Spleen (tissue), 11 donors: ENCODE data around the gene RSPH10B2. TPM values are rescaled to one million over a fixed set of nuclear protein-coding genes. Genes with fewer than 3 reads are reported as not detected.
"Not testable (repeated sequence)": the region's sequence is repeated elsewhere in the genome, so short reads cannot be mapped to it uniquely, and the experiment has no call there.

Source experiments
- DNase-seq: peaks from one replicate; pipeline ENCODE4 v3.0.0-alpha.2; 2020
- H3K27ac ChIP-seq, 8 donors: fragments of 200-600 bp; sonication (generic) in 7 of 8; 1 replicate in 4 of 8; 2 replicates in 4 of 8; pipeline versions ENCODE4 v1.5.0 to v1.8.0; 2016 to 2021; ENCODE audit warnings: inconsistent platforms in 4 of 8, mild to moderate bottlenecking in 4 of 8, moderate library complexity in 1 of 8
- H3K27me3 ChIP-seq, 7 donors: fragments of 200-600 bp; sonication (generic) in 6 of 7; replicated peaks in 1 of 7; 1 replicate in 4 of 7; 2 replicates in 3 of 7; pipeline versions ENCODE4 v1.5.0 to v1.8.0; 2016 to 2021; ENCODE audit warnings: inconsistent platforms in 3 of 7, mild to moderate bottlenecking in 1 of 7
- H3K36me3 ChIP-seq, 6 donors: fragments of 200-600 bp; sonication (generic) in 5 of 6; 1 replicate in 4 of 6; 2 replicates in 2 of 6; pipeline versions ENCODE4 v1.5.0 to v1.8.0; 2016 to 2021; ENCODE audit warnings: inconsistent platforms in 2 of 6
- H3K4me1 ChIP-seq, 6 donors: fragments of 200-600 bp; sonication (generic) in 5 of 6; 1 replicate in 3 of 6; 2 replicates in 3 of 6; pipeline versions ENCODE4 v1.5.0 to v1.8.0; 2016 to 2021; ENCODE audit warnings: inconsistent platforms in 3 of 6
- H3K4me3 ChIP-seq, 8 donors: fragments of 200-600 bp; sonication (generic) in 7 of 8; 1 replicate in 4 of 8; 2 replicates in 4 of 8; pipeline versions ENCODE4 v1.5.0 to v1.8.0; 2016 to 2021; ENCODE audit warnings: inconsistent platforms in 4 of 8, mild to moderate bottlenecking in 4 of 8, moderate library complexity in 2 of 8
- H3K9me3 ChIP-seq, 8 donors: fragments of 200-600 bp; sonication (generic) in 7 of 8; 1 replicate in 4 of 8; 2 replicates in 4 of 8; pipeline versions ENCODE4 v1.5.0 to v1.8.0; 2016 to 2021; ENCODE audit warnings: inconsistent platforms in 4 of 8
- POLR2A ChIP-seq, 3 donors: fragments of 450-650 bp; IDR thresholded peaks; one replicate each; pipeline ENCODE4 v1.5.1; 2017; ENCODE audit warnings: antibody characterized with exemption in 3 of 3, mild to moderate bottlenecking in 1 of 3
- POLR2AphosphoS5 ChIP-seq, 3 donors: sonication (generic); formaldehyde crosslinking; IDR thresholded peaks; one replicate each; pipeline ENCODE4 v1.5.1; 2017; ENCODE audit warnings: antibody characterized with exemption in 3 of 3
- WGBS, 5 donors: extraction: QIAGEN DNeasy Blood & Tissue Kit in 3 of 5; methylation state at CpG; one replicate each; pipeline versions ENCODE4 v1.1.5 to v1.1.7; 2013 to 2018; 5-methylcytosine and 5-hydroxymethylcytosine counted together
- intact Hi-C: fragments of 100-400 bp; cut with DNase I; formaldehyde crosslinking; loops from one replicate; pipeline ENCODE4 v1.15.0; 2023; ENCODE audit warnings: low total_unique reads
- polyA plus RNA-seq, 3 donors: library from polyadenylated mRNA; stranded (reverse); fragments of 200-250 nt; gene quantifications; one replicate each; pipeline ENCODE4 v1.2.1, GENCODE V29; 2013
- total RNA-seq, 7 donors: library from RNA; depleted of rRNA in 3 of 7; stranded (reverse); fragments of >200 nt in 3 of 7; fragmentation: NEBNext Ultra II Directional in 4 of 7; extraction: Animal tissue kit (Norgen Biotek cat#: 25700) in 4 of 7; gene quantifications; one replicate each; pipeline versions ENCODE4 v1.1.0 to v1.2.1, GENCODE V29; 2016 to 2021
- TF ChIP-seq, protein P1 (sequence below), 11 experiments: fragments of 200-600 bp in 7 of 11; fragments of 450-650 bp in 4 of 11; sonication (generic) in 4 of 11; IDR thresholded peaks in 8 of 11; conservative IDR thresholded peaks in 3 of 11; 1 replicate in 7 of 11; 2 replicates in 4 of 11; pipeline versions ENCODE4 v1.4.0 to v1.8.0; 2016 to 2021; ENCODE audit warnings: antibody characterized with exemption in 11 of 11, inconsistent platforms in 4 of 11, mild to moderate bottlenecking in 1 of 11
- donor health status: healthy with polysubstance abuse.
- donor health status: DM: no; HTN: no; CAD: no; lungs with moderate emphysema.
- donor health status: DM: no; HTN: no; CAD: no.
- donor health status: Bipolar disorder and iron deficiency.
- donor health status: healthy.
- donor health status: DM: no; HTN: no; CAD: no.
- donor health status: DM: yes; HTN: yes; CAD: no.

RSPH10B2 gene
- total and polyA plus RNA-seq, 10 donors = 0.06 to 2.2 (median 0.79) TPM; not detected in 1

DNA sequence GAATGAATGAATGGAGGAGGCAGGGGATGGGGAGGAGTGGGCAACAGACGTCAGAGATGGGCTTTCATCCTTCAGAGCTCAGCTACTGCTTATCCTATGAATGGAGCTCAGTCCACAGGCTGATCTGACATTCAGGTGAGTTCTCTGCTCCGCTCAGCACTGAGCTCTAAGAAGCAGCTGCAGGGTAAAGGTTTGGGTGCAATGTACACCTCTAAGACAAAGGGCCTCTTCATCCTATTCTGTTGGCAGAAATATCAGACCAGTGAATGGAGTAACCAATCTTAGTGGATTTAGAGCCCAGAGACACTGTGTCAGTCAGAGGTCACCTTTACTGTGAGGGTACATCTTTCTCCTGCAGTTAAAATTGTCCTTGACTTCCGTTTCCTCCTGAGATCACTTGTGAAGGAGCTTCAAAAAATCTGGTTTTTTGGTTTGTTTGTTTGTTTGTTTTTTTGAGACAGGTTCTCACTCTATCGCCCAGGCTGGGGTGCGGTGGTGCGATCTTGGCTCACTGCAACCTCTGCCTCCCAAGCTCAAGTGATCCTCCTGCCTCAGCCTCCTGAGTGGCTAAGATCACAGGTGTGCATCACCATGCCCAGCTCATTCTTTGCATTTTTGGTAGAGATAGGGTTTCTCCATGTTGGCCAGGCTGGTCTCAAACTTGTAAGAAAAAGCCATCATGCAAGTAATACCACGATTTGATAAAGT is 77.3 kb downstream of the RSPH10B2 start:
- no peak for TF ChIP-seq POLR2A (IDR thresholded peaks at IDR 0.05)
- TF ChIP-seq, protein P1, sequence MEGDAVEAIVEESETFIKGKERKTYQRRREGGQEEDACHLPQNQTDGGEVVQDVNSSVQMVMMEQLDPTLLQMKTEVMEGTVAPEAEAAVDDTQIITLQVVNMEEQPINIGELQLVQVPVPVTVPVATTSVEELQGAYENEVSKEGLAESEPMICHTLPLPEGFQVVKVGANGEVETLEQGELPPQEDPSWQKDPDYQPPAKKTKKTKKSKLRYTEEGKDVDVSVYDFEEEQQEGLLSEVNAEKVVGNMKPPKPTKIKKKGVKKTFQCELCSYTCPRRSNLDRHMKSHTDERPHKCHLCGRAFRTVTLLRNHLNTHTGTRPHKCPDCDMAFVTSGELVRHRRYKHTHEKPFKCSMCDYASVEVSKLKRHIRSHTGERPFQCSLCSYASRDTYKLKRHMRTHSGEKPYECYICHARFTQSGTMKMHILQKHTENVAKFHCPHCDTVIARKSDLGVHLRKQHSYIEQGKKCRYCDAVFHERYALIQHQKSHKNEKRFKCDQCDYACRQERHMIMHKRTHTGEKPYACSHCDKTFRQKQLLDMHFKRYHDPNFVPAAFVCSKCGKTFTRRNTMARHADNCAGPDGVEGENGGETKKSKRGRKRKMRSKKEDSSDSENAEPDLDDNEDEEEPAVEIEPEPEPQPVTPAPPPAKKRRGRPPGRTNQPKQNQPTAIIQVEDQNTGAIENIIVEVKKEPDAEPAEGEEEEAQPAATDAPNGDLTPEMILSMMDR (IDR thresholded peaks at IDR 0.05 in 8 of 11, conservative IDR thresholded peaks at IDR 0.05 in 3 of 11) = no peak
- no peak for TF ChIP-seq POLR2AphosphoS5 (IDR thresholded peaks at IDR 0.05)
- no peak for DNase-seq
- no peak overlapping the region for H3K27ac ChIP-seq
- H3K4me1 ChIP-seq = no peaks in the 10 kb centered on the region
- intact Hi-C loops = no loop called here
- no peaks in the 10 kb centered on the region for H3K36me3 ChIP-seq
- H3K4me3 ChIP-seq = no peak overlapping the region
- no peaks in the 10 kb centered on the region for H3K9me3 ChIP-seq
- H3K27me3 ChIP-seq = peaks cover 0 to 22% (median 0%) of the 10 kb centered on the region in 7 donors
- WGBS, 5 donors = 76 to 86% (median 82%) methylated on average over 7 of the region's 7 CpGs

DNA sequence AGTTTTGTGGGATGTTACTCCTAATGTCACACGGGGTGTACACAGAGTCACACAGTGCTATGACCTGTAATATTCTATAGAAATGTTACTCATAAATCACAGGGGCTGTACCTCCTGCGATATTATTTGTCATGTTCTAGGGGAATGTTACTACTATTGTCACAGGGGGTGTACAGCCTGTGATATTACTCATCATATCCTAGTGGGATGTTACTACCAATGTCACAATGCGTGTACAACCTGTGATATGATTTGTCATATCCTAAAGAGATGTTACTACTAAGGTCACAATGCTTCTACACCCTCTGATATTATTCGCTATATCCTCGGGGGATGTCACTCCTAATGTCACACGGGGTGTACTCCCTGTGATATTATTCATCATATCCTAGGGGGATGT is 79.7 kb downstream of the RSPH10B2 start:
- no peak for TF ChIP-seq POLR2A (IDR thresholded peaks at IDR 0.05)
- TF ChIP-seq, protein P1 (IDR thresholded peaks at IDR 0.05 in 8 of 11, conservative IDR thresholded peaks at IDR 0.05 in 3 of 11) = no peak
- TF ChIP-seq POLR2AphosphoS5 (IDR thresholded peaks at IDR 0.05) = no peak
- H3K27ac ChIP-seq = no peak overlapping the region
- 77 to 90% (median 86%) methylated on average over 6 of the region's 6 CpGs for WGBS, 5 donors
- H3K4me3 ChIP-seq = no peak overlapping the region
- H3K4me1 ChIP-seq = no peaks in the 10 kb centered on the region
- DNase-seq = no peak
- H3K27me3 ChIP-seq = peaks cover 0 to 24% (median 0%) of the 10 kb centered on the region in 7 donors
- no peaks in the 10 kb centered on the region for H3K9me3 ChIP-seq
- no peaks in the 10 kb centered on the region for H3K36me3 ChIP-seq
- intact Hi-C loops = no loop called here

DNA sequence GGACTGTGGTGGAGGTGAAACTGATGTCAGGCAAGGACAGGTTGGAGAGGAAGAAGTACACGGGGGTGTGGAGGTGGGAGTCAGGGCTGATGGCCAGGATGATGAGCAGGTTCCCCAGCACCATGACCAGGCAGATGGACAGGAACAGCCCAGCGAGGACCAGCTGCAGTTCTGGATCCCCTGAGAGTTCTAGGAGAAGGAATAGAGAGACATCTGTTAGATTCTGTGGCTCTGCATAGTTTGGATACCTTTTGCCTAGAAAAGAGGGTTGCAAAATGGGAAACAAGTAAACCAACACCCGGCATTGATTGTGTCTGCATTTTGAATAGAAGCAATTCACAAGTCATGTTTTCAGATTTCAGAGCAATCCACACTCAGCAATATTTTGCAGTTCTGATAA is 81.6 kb downstream of the RSPH10B2 start:
- H3K4me3 ChIP-seq = not testable (repeated sequence)

DNA sequence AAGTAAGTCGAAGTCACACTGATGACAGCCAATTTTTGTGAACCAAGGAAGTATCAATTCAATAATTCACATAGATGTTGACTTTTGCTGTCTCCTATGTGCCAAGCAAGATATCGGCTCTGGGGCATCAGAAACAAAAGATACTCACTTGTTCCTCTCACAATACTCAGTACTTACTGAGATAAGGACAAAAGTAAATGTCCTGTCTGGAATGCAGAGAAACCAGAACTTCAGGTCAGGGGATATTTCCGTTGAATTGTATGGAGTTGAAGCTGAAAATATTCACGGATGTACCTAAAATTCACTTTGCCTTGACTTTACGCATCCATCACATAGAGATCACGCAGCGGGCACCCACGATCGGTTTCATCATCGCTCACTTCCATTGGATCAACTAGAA is 83.2 kb downstream of the RSPH10B2 start:
- H3K4me3 ChIP-seq, H3K36me3 ChIP-seq, DNase-seq, H3K4me1 ChIP-seq, intact Hi-C loops, H3K27ac ChIP-seq, H3K27me3 ChIP-seq, H3K9me3 ChIP-seq: not testable (repeated sequence)
- 89 to 94% (median 91%) methylated on average over 10 of the region's 10 CpGs for WGBS, 5 donors

More for the DNA sequence above, 81.6 kb downstream of the RSPH10B2 start:
- H3K27ac ChIP-seq, H3K4me1 ChIP-seq, H3K9me3 ChIP-seq, H3K36me3 ChIP-seq, intact Hi-C loops, DNase-seq: not testable (repeated sequence)
- H3K27me3 ChIP-seq = peaks cover 0 to 20% (median 0%) of the 10 kb centered on the region in 7 donors
- 63 to 86% (median 68%) methylated on average over 3 of the region's 3 CpGs for WGBS, 5 donors

DNA sequence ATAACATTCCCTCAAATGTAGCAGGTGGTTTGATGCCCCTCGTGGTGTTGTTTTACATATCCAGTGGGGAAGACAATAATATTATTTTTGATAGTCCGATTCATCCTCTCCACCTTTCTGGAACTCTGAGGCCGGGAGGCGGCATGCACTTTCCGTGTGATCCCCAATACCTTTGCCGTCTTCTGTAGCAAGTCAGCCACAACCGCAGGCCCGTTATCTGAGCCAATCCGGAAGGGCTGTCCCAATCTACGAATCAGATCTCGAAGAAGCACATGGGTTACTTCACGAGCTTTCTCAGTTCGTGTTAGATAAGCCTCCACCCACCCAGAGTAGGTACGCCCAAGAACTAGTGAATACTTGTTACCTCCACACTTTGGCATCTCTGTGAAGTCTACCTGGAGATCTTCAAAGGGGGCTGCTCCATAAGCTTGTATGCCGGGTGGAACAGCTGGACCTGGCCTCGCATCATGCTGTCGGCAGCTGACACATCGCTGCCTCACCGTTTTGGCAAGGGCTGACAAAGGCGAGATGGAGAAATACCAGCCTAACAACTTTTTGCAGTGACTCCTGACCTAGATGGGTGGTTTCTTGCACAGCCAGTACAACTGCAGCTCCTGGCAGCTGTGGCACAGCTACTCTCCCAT is 88.5 kb downstream of the RSPH10B2 start:
- H3K9me3 ChIP-seq, DNase-seq, H3K27ac ChIP-seq, H3K4me3 ChIP-seq, H3K27me3 ChIP-seq, H3K4me1 ChIP-seq, intact Hi-C loops, H3K36me3 ChIP-seq: not testable (repeated sequence)
- WGBS, 5 donors = 79 to 87% (median 85%) methylated on average over 20 of the region's 20 CpGs

DNA sequence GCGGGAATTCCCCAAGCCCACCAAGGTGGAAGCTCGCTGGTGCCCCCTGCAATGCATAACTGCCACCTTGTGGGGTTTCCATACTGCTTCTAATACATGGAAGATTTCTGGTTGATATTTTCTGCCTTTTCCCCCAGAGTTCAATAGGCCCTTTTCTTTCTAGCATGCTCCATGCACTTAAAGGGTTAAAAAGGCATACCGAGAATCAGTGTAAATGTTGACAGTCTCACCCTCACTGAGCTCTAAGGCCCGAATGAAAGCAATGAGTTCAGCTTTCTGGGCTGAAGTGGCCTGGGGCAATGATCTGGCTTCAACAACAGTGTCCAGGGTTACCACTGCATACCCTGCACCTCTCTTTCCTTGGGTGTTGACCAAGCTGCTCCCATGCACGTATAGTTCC is 89.2 kb downstream of the RSPH10B2 start:
- H3K9me3 ChIP-seq, H3K4me1 ChIP-seq, H3K27ac ChIP-seq, H3K36me3 ChIP-seq, intact Hi-C loops, DNase-seq, H3K4me3 ChIP-seq: not testable (repeated sequence)
- H3K27me3 ChIP-seq = peaks cover 0 to 10% (median 0%) of the 10 kb centered on the region in 7 donors
- WGBS, 5 donors = 38 to 63% (median 47%) methylated on average over 4 to 5 of the region's 5 CpGs

DNA sequence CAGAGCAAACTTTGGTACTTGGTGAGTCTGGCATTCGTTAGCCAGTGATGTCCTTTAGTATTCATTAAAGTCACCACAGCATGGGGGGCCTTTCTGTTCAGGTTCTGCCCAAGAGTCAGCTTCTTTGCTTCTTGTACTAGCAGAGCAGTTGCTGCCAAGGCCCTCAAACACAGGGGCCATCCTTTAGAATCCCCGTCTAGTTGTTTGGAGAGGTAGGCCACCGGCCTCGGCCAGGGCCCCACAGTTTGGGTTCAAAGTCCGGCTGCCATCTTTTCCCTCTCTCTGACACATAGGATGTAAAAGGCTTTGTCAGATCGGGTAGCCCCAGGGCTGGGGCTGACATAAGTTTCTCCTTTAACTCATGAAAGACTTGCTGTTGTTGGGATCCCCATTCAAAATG is 89.8 kb downstream of the RSPH10B2 start:
- H3K27ac ChIP-seq, H3K4me1 ChIP-seq, H3K4me3 ChIP-seq, H3K9me3 ChIP-seq, DNase-seq, intact Hi-C loops, H3K36me3 ChIP-seq: not testable (repeated sequence)
- peaks cover 0 to 12% (median 0%) of the 10 kb centered on the region in 7 donors for H3K27me3 ChIP-seq
- 72 to 90% (median 84%) methylated on average over 4 to 6 of the region's 6 CpGs for WGBS, 5 donors

DNA sequence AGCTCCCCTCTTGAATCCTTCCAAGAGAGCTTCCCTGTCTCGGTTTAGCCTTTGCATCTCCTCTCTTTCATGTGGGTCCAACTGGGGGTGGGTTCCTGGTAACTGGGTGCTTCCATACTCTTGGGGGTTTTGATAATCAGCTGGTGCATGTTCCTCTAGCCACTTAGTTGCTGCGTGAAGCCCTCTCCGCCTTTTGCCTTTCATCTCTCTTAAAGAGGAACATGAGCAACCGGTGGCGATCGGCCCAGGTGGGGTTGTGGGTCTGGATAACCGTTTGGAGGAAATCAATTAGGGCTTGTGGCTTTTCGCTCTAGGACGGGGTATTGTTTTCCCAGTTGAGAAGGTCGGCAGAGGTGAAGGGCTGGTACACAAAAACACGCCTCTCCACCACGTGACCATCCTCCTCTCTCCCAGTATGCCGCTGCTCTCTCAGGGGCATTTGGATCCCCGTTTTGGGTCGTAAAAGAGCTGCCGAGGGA is 92.1 kb downstream of the RSPH10B2 start:
- DNase-seq, H3K9me3 ChIP-seq, H3K4me3 ChIP-seq, H3K36me3 ChIP-seq, intact Hi-C loops, H3K27ac ChIP-seq, H3K4me1 ChIP-seq: not testable (repeated sequence)
- H3K27me3 ChIP-seq = peaks cover 0 to 12% (median 0%) of the 10 kb centered on the region in 7 donors
- 21 to 40% (median 22%) methylated on average over 16 of the region's 16 CpGs for WGBS, 5 donors

DNA sequence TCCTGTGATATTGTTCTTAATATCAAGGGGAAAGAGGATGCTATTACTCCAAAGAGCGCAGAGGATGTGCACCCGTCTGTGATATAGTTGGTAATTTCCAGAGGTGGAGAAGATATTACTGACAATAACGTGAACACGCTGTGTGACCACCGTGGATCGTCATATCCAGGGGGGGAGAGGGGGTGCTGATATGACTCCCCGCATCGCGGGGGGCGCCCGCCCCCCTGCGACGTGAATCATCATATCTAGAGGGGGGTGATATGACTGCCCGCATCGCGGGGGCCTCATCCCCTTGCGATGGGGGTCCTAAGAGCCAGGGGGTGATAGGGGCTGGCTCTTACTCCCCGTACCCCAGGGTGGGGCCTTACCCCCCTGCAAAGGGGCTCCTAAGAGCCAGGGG is 93.8 kb downstream of the RSPH10B2 start:
- H3K4me3 ChIP-seq, H3K36me3 ChIP-seq, intact Hi-C loops, DNase-seq, H3K27ac ChIP-seq, H3K9me3 ChIP-seq, H3K4me1 ChIP-seq: not testable (repeated sequence)
- H3K27me3 ChIP-seq = peaks cover 0 to 12% (median 0%) of the 10 kb centered on the region in 7 donors
- whole genome bisulfite sequencing, 5 donors = 83 to 90% (median 86%) methylated on average over 16 to 18 of the region's 18 CpGs
